Neural cell (in vitro differentiated cells): ENCODE results near the gene CPNE9.

Experiments
- CTCF ChIP-seq: fragments of 450-650 bp; IDR thresholded peaks from 2 replicates; pipeline ENCODE4 v1.5.1; 2014; ENCODE audit warnings: antibody characterized with exemption, mild to moderate bottlenecking, moderate library complexity; ENCODE audit not compliant: poor library complexity, severe bottlenecking
- EP300 ChIP-seq: fragments of 450-650 bp; conservative IDR thresholded peaks from 2 replicates; pipeline ENCODE4 v1.6.1; 2014; ENCODE audit warnings: antibody characterized with exemption, mild to moderate bottlenecking, moderate library complexity; ENCODE audit not compliant: poor library complexity, severe bottlenecking
- EZH2 ChIP-seq: fragments of 200-600, 300-800 bp; shearing (Covaris generic), sonication (generic); IDR thresholded peaks from 2 replicates; pipeline ENCODE4 v1.6.1; 2014; ENCODE audit warnings: antibody characterized with exemption, low read length, borderline replicate concordance, mild to moderate bottlenecking; ENCODE audit not compliant: insufficient read depth, poor library complexity, severe bottlenecking
- MXI1 ChIP-seq: fragments of 450-650 bp; conservative IDR thresholded peaks from 2 replicates; pipeline ENCODE4 v1.6.1; 2014; ENCODE audit warnings: antibody characterized with exemption, mild to moderate bottlenecking; ENCODE audit not compliant: poor library complexity, severe bottlenecking
- POLR2AphosphoS5 ChIP-seq: IDR thresholded peaks from 2 replicates; pipeline ENCODE4 v1.6.1; 2012
- RAD21 ChIP-seq: fragments of 450-650 bp; conservative IDR thresholded peaks from 2 replicates; pipeline ENCODE4 v1.6.1; 2014; ENCODE audit warnings: antibody characterized with exemption, mild to moderate bottlenecking, moderate library complexity
- SMC3 ChIP-seq: fragments of 450-650 bp; conservative IDR thresholded peaks from 2 replicates; pipeline ENCODE4 v1.6.1; 2014; ENCODE audit warnings: antibody characterized with exemption, mild to moderate bottlenecking, moderate library complexity; ENCODE audit not compliant: poor library complexity
- TAF1 ChIP-seq: IDR thresholded peaks from 2 replicates; pipeline ENCODE4 v1.6.1; 2012; ENCODE audit warnings: low read depth
- TF ChIP-seq, protein P1 (sequence below): IDR thresholded peaks from 2 replicates; pipeline ENCODE4 v1.6.1; 2012; ENCODE audit warnings: borderline replicate concordance

- TF ChIP-seq CTCF (no peak), SMC3 (no peak), TAF1 (no peak), MXI1 (no peak), POLR2AphosphoS5 (no peak), RAD21 (no peak), EZH2 (no peak), EP300 (no peak)
- TF ChIP-seq, protein P1, sequence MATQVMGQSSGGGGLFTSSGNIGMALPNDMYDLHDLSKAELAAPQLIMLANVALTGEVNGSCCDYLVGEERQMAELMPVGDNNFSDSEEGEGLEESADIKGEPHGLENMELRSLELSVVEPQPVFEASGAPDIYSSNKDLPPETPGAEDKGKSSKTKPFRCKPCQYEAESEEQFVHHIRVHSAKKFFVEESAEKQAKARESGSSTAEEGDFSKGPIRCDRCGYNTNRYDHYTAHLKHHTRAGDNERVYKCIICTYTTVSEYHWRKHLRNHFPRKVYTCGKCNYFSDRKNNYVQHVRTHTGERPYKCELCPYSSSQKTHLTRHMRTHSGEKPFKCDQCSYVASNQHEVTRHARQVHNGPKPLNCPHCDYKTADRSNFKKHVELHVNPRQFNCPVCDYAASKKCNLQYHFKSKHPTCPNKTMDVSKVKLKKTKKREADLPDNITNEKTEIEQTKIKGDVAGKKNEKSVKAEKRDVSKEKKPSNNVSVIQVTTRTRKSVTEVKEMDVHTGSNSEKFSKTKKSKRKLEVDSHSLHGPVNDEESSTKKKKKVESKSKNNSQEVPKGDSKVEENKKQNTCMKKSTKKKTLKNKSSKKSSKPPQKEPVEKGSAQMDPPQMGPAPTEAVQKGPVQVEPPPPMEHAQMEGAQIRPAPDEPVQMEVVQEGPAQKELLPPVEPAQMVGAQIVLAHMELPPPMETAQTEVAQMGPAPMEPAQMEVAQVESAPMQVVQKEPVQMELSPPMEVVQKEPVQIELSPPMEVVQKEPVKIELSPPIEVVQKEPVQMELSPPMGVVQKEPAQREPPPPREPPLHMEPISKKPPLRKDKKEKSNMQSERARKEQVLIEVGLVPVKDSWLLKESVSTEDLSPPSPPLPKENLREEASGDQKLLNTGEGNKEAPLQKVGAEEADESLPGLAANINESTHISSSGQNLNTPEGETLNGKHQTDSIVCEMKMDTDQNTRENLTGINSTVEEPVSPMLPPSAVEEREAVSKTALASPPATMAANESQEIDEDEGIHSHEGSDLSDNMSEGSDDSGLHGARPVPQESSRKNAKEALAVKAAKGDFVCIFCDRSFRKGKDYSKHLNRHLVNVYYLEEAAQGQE: no peak
Measured at GRCh38 chr3:9736831-9737230, 33.2 kb downstream of the CPNE9 start.
